GM13976 (cell line): ENCODE data around the gene TSPAN9.
A peak's percentile ranks its signal among the peaks of the same experiment; 100 is the strongest.

Experiments used
- DNase-seq: peaks from one replicate; pipeline ENCODE4 v3.0.0; 2012; ENCODE audit warnings: low spot score
- in situ Hi-C: fragments of 300-500 bp; cut with MboI; formaldehyde crosslinking; loops from one replicate; pipeline ENCODE4 v1.12.0; 2022; ENCODE audit warnings: low sequenced_read_pairs, mixed read lengths, inconsistent platforms; ENCODE audit not compliant: unreplicated experiment
- TF ChIP-seq, protein P1 (sequence below): IDR thresholded peaks from 2 replicates; pipeline ENCODE4 v1.5.1; 2012; ENCODE audit warnings: borderline replicate concordance, mild to moderate bottlenecking; ENCODE audit not compliant: insufficient read depth; ENCODE audit errors: extremely low read depth, missing control alignments, control extremely low read depth

Gene TSPAN9, protein sequence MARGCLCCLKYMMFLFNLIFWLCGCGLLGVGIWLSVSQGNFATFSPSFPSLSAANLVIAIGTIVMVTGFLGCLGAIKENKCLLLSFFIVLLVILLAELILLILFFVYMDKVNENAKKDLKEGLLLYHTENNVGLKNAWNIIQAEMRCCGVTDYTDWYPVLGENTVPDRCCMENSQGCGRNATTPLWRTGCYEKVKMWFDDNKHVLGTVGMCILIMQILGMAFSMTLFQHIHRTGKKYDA

DNA sequence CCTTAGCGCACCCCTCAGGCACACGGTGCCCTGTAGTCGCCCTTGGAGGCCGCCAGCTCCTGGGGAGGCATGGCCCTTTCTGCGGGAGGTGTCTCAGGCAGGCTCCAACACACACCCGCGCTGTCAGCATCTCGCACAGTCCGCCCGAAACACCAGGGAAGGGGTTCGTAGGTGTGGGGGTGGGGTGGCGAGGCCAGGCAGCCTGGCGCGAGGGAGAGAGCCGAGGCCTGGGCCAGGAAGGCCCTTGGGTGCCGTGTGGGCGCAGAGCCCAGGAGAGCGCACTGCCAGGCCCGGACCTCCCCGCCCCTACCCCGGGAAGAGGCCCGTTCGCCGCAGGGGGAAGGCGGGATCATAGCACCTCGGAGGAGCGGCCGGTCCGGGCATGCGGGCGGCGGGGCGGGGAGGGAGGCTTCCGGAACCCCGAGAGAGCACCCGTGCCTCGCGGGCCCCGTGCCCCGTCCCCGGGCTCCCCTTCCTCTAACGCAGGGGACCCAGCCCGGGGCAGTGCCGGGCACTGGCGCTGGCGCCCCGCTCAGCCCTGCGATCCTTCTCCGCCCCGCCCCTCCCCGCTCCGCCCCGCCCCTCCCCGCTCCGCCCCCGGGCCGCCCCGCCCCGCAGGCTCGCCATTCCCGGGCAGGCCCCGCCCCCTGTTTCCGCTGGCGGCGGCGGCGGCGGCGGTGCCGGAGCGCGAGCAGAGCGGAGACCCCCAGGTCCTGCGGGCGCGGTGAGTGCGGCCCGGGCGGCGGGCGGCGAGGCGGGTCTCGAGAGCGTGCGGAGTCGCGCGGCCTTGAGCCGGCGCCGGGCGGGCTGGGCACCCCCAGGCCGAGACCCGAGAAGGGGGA lies at the start of gene TSPAN9:
Gene TSPAN9, plus strand, starts transcription at position 650 of the 842 bp plus-strand sequence. CDS start 123,815 bp downstream, outside the sequence.
- in situ Hi-C loops, result no loop called here
- TF ChIP-seq, protein P1, sequence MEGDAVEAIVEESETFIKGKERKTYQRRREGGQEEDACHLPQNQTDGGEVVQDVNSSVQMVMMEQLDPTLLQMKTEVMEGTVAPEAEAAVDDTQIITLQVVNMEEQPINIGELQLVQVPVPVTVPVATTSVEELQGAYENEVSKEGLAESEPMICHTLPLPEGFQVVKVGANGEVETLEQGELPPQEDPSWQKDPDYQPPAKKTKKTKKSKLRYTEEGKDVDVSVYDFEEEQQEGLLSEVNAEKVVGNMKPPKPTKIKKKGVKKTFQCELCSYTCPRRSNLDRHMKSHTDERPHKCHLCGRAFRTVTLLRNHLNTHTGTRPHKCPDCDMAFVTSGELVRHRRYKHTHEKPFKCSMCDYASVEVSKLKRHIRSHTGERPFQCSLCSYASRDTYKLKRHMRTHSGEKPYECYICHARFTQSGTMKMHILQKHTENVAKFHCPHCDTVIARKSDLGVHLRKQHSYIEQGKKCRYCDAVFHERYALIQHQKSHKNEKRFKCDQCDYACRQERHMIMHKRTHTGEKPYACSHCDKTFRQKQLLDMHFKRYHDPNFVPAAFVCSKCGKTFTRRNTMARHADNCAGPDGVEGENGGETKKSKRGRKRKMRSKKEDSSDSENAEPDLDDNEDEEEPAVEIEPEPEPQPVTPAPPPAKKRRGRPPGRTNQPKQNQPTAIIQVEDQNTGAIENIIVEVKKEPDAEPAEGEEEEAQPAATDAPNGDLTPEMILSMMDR, result no peak
- peak; percentile 92 for DNase-seq

DNA sequence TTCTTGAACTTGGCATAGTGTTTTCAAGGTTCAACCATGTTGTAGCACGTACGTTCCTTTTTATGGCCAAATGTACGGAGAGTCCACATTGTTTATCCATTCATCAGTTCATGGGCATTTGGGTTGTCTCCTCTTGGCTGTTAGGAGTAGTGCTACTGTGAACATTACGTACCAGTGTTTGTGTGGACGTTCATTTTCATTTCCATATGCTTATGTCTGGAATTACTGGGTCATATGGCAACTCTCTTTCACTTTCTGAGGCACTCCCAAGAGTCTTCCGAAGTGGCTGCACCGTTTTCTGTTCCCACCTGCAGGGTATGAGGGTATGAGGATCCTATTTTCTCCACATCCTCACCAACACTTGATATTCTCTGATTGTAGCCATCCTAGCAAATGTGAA lies 49.1 kb upstream of the TSPAN9 start:
- no peak for DNase-seq
- TF ChIP-seq, protein P1, result no peak
- in situ Hi-C loops, result loop anchor here (25.0 kb wide), 1 partner anchor 166 kb away; the partner anchor contains the start of gene TEX52

DNA sequence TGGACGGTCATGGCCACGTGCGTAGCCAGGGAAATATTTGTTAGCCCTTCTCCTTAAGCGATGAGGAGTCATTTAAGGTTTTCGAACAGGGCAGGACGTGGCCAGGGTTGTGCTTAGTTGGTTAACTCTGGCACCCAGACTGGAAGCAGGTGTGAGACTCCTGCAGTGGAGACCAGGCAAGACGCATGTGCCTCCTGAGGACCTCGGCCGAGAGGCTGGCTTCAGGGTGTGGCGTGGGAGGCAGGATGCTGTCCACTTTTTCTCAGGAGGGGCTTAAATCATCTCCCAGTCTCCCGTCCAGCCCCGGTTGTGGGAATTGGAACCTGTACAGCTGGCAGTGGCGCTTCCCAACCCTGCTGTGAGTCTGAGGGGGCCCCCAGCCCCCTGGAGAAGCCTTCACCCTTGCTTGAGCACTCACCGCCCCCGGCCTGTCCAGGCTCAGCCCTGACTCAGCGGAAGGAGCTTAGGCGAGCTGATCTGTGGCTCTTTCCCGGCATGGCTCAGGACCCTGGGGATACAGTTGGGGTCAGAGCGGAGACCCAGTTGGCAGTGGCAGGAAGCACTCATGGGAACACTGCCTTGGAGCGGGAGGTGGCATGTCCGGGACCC lies 46.3 kb upstream of the TSPAN9 start:
- in situ Hi-C loops, result loop anchor here (25.0 kb wide), 1 partner anchor 169 kb away; the partner anchor contains the start of gene TEX52
- no peak for DNase-seq
- TF ChIP-seq, protein P1, result no peak

DNA sequence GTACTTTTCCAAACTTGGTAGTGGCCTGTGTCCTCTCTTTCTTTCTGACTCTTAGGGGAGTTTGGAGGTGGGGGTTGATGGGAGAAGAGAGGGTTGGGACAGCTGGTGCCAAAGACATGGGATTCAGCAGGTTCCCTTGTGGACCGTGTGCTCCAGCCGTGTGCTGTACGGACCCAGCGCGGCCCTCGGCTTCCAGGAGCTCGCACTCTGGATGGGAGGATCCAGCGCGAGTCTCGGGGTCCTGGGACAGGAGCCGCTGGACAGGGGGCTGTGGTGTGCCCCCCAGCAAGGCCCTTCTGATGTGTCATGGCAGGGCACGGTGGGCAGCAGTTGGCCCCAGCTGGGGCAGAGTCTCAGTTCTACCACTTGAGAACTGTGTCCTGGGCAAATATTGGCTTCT lies 45.0 kb upstream of the TSPAN9 start:
- no peak for DNase-seq
- TF ChIP-seq, protein P1, result no peak
- in situ Hi-C loops, result loop anchor here (25.0 kb wide), 1 partner anchor 170 kb away; the partner anchor contains the start of gene TEX52

DNA sequence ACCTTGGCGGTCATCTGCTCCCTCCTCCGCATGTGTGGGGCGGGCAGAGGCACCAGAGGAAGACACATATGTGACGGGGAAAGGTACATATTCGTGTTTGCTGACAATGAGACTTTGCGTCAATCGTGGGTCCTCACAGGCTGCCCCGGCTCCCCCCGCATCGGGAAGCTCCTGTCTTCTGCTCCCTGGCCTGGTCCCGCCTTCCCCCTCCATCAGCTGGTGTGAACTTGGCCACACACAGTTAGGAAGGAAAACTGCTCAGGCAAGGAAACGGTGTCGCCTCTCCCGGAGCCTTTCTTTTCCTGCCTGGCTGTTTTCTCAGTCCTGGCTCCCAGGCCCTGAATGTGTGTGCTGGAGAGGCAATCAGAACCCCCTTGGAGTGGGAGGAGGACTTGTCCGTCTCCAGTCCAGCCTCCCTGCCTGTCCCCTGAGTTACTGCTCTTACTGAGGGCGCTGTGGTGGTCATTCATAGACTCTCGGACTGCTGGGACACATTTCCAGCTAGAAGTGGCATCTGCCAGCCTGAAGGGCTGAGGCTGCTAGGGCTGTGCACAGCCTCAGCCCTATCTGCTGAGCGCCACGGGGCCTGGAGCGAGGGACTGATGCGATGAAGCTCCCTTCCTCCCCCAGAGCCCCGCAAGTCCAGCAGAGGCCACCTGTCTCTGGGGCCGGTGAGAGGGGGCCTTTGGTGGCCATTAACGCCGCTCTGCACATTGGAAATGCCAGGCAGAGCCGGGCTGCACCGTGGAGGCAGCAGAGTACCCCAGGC lies 44.2 kb upstream of the TSPAN9 start:
- DNase-seq, result no peak
- in situ Hi-C loops, result loop anchor here (25.0 kb wide), 1 partner anchor 171 kb away; the partner anchor contains the start of gene TEX52

DNA sequence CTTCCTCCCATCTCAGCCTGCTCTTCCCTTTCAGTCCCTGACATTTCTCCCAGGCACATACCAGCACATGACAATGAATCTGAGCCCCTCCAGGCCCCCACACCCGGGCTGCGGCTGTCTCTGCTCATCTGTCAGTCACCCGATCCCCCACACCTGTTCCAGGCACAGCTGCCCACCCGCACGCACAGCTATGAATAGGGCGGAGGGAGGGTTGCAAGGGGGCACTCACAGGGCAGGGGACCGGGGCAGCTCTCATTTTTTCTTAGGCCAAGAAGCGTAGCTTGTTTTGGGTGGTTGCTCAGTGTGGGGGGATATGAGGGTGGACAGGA lies 43.7 kb upstream of the TSPAN9 start:
- in situ Hi-C loops, result loop anchor here (25.0 kb wide), 1 partner anchor 171 kb away; the partner anchor contains the start of gene TEX52
- TF ChIP-seq, protein P1, result no peak
- no peak for DNase-seq

More for the DNA sequence above, 44.2 kb upstream of the TSPAN9 start:
- TF ChIP-seq, protein P1, result no peak
